ENCODE data around the gene ABL1. TPM values are rescaled to one million over a fixed set of nuclear protein-coding genes. Genes with fewer than 3 reads are reported as not detected.

Gene ABL1
- total and polyA plus RNA-seq, 7 donors, result 24.5 to 127 (median 69.6) TPM

- TF ChIP-seq POLR2AphosphoS5 (IDR thresholded peaks at IDR 0.05) (peak; percentile 34 to 69 (median 58)), POLR2A (IDR thresholded peaks at IDR 0.05) (no peak), EP300 (IDR thresholded peaks at IDR 0.05) (peak in 1 of 4 donors; percentile 28)
- Histone ChIP-seq H3K4me1 (peaks cover 0 to 84% (median 81%) of the 10 kb centered on the region in 4 donors), H3K9me3 (no peaks in the 10 kb centered on the region), H3K4me3 (peak overlapping the region in 1 of 4 donors; percentile 0), H3K36me3 (peaks cover 22 to 61% (median 31%) of the 10 kb centered on the region in 4 donors), H3K27me3 (no peaks in the 10 kb centered on the region), H3K27ac (peak overlapping the region; percentile 82 to 95 (median 87))
- WGBS, 2 donors, result 76 to 83% methylated on average over 22 of the region's 22 CpGs
- peak; percentile 93 for DNase-seq
- intact Hi-C loops (cut with DNase I), result loop anchor here (1.0 kb wide), 1 partner anchor 79 kb away; no protein-coding TSS in a partner anchor
These were observed 23.0 kb downstream of the ABL1 start for GRCh38 chr9:130857864-130858738.

GRCh38 chr9:130858739-130859705 lies 24.0 kb downstream of the ABL1 start:
- peaks cover 26 to 69% (median 35%) of the 10 kb centered on the region in 4 donors for H3K36me3 ChIP-seq
- peak; percentile 85 for DNase-seq
- H3K9me3 ChIP-seq, result no peaks in the 10 kb centered on the region
- H3K27me3 ChIP-seq, result no peaks in the 10 kb centered on the region
- peak overlapping the region; percentile 82 to 95 (median 87) for H3K27ac ChIP-seq
- H3K4me1 ChIP-seq, result peaks cover 0 to 84% (median 81%) of the 10 kb centered on the region in 4 donors
- 80 to 81% methylated on average over 20 of the region's 20 CpGs for WGBS, 2 donors
- intact Hi-C loops (cut with DNase I), result loop anchor here (1.0 kb wide), 1 partner anchor 80 kb away; no protein-coding TSS in a partner anchor
- TF ChIP-seq EP300 (IDR thresholded peaks at IDR 0.05), result no peak
- TF ChIP-seq POLR2A (IDR thresholded peaks at IDR 0.05), result no peak
- no peak for TF ChIP-seq CTCF (IDR thresholded peaks at IDR 0.05)
- peak in 2 of 4 donors; percentile 22 to 39 for TF ChIP-seq POLR2AphosphoS5 (IDR thresholded peaks at IDR 0.05)
- no peak overlapping the region for H3K4me3 ChIP-seq

- peak; percentile 97 for DNase-seq
- peaks cover 11 to 68% (median 28%) of the 10 kb centered on the region in 4 donors for H3K36me3 ChIP-seq
- no peaks in the 10 kb centered on the region for H3K27me3 ChIP-seq
- peak overlapping the region in 2 of 4 donors; percentile 3 to 4 for H3K4me3 ChIP-seq
- H3K4me1 ChIP-seq, result peaks cover 0 to 92% (median 82%) of the 10 kb centered on the region in 4 donors
- intact Hi-C loops (cut with DNase I), result loop anchor here (10.0 kb wide), 1 partner anchor 416 kb away; the partner anchor contains the start of gene ASS1
- no peaks in the 10 kb centered on the region for H3K9me3 ChIP-seq
- TF ChIP-seq CTCF (IDR thresholded peaks at IDR 0.05), result peak in 3 of 4 experiments; percentile 45 to 46 (median 45)
- TF ChIP-seq EP300 (IDR thresholded peaks at IDR 0.05), result peak in 2 of 4 donors; percentile 71 to 75
- TF ChIP-seq POLR2A (IDR thresholded peaks at IDR 0.05), result no peak
- TF ChIP-seq POLR2AphosphoS5 (IDR thresholded peaks at IDR 0.05), result peak; percentile 58 to 84 (median 79)
- 75 to 76% methylated on average over 28 of the region's 28 CpGs for WGBS, 2 donors
- peak overlapping the region; percentile 82 to 95 (median 87) for H3K27ac ChIP-seq
These were observed 25.6 kb downstream of the ABL1 start for GRCh38 chr9:130860458-130861316.

- peaks cover 0 to 99% (median 88%) of the 10 kb centered on the region in 4 donors for H3K4me1 ChIP-seq
- peaks cover 2 to 64% (median 23%) of the 10 kb centered on the region in 4 donors for H3K36me3 ChIP-seq
- intact Hi-C loops (cut with DNase I), result loop anchor here (10.0 kb wide), 1 partner anchor 417 kb away; the partner anchor contains the start of gene ASS1
- WGBS, 2 donors, result 53 to 72% methylated on average over 8 of the region's 8 CpGs
- no peaks in the 10 kb centered on the region for H3K27me3 ChIP-seq
- H3K9me3 ChIP-seq, result no peaks in the 10 kb centered on the region
- no peak overlapping the region for H3K4me3 ChIP-seq
- DNase-seq, result no peak
- H3K27ac ChIP-seq, result peak overlapping the region; percentile 82 to 95 (median 87)
- no peak for TF ChIP-seq CTCF (IDR thresholded peaks at IDR 0.05)
- no peak for TF ChIP-seq EP300 (IDR thresholded peaks at IDR 0.05)
- TF ChIP-seq POLR2AphosphoS5 (IDR thresholded peaks at IDR 0.05), result no peak
- TF ChIP-seq POLR2A (IDR thresholded peaks at IDR 0.05), result no peak
These were observed 26.5 kb downstream of the ABL1 start for GRCh38 chr9:130861372-130862180.

Data from sigmoid colon (tissue), 7 donors.